Measurements from ENCODE around the gene FAM177A1. TPM values are rescaled to one million over a fixed set of nuclear protein-coding genes. Genes with fewer than 3 reads are reported as not detected.

The FAM177A1 gene
- total and polyA plus RNA-seq, 9 of the 15 experiments (the other 6 are each of a cell fraction or from before 2014, with no cell fraction given): 7.7 to 36.2 (median 29.9) TPM

DNA sequence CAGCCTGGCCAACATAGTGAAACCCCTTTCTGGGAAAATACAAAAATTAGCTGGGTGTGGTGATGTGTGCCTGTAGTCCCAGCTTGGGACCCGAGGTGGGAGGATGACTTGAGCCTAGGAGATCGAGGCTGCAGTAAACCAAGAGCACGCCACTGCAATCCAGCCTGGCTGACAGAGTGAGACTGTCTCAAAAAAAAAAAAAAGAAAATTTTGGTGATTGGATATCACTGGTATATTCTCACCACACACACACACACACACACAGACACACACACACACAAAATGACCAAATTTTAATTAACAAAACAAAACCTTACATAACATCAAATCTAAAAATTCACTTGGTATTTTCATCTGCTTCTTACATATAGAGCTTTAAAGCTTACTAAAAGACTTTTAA lies 3.4 kb upstream of the FAM177A1 start:
- H3K9me1 ChIP-seq (ENCODE audit: control insufficient read depth, insufficient read depth, low read length): no peaks in the 10 kb centered on the region
- ATAC-seq (no peak), FAIRE-seq (no peak), DNase-seq (ENCODE audit: extremely low read depth in 1 of 4, low spot score in 3 of 4) (no peak)
- ChIA-PET POLR2A (interaction anchor here (0.6 kb wide), 1 partner anchor 8 kb away, joined by 3 read pairs; no protein-coding TSS in a partner anchor), CTCF (ENCODE audit: low intra/inter-chr PET ratio) (no interaction called here)
- no peak overlapping the region for H3K4me2 ChIP-seq (ENCODE audit: insufficient read depth, low read length)
- H3K4me3 ChIP-seq: no peak overlapping the region
- H3K27ac ChIP-seq (ENCODE audit: extremely low read depth, low read depth, low read length): no peak overlapping the region
- WGBS (ENCODE audit: insufficient coverage, low coverage, missing lambda C conversion rate): 80% methylated on average over 1 of the region's 3 CpGs
- H3K36me3 ChIP-seq (ENCODE audit: control insufficient read depth, insufficient read depth, low read length): no peaks in the 10 kb centered on the region
- BruUV-seq (replicated peaks): no TSS peak
- intact Hi-C loops (cut with micrococcal nuclease) (loop anchor here (10.0 kb wide), 1 partner anchor 362 kb away; the partner anchor contains the start of gene NFKBIA), in situ Hi-C loops (cut with MboI) (no loop called here)
- H2AFZ ChIP-seq (ENCODE audit: low read depth, low read length): no peak overlapping the region
- no peak overlapping the region for H3K9ac ChIP-seq (ENCODE audit: insufficient read depth in 1 of 2, low read depth in 2 of 2, low read length in 2 of 2)
- peaks cover 0 to 6% of the 10 kb centered on the region in 2 experiments; a peak in 2 of 5 replicates for H3K4me1 ChIP-seq (replicated peaks in 1 of 2; ENCODE audit: control insufficient read depth in 2 of 2, insufficient read depth in 2 of 2, low read length in 2 of 2)
- H3K79me2 ChIP-seq (ENCODE audit: control insufficient read depth, insufficient read depth, low read length): peaks cover 13% of the 10 kb centered on the region
- H3K27me3 ChIP-seq (ENCODE audit: control insufficient read depth in 2 of 2, insufficient read depth in 2 of 2, low read length in 2 of 2): no peaks in the 10 kb centered on the region
- H3K9me3 ChIP-seq (replicated peaks; ENCODE audit: control insufficient read depth, insufficient read depth, low read depth, low read length): no peaks in the 10 kb centered on the region
- TF ChIP-seq ZNF436 (CRISPR knock-in tag; IDR thresholded peaks at IDR 0.05) (no peak), ZNF311 (CRISPR knock-in tag; IDR thresholded peaks at IDR 0.05) (no peak), PCBP1 (IDR thresholded peaks at IDR 0.05; ENCODE audit: low read depth, low read length, poor library complexity, severe bottlenecking) (no peak), MCM3 (IDR thresholded peaks at IDR 0.05) (no peak), ZFP30 (CRISPR knock-in tag; IDR thresholded peaks at IDR 0.05; ENCODE audit: borderline replicate concordance) (no peak), ESRRB (CRISPR knock-in tag; IDR thresholded peaks at IDR 0.05; ENCODE audit: borderline replicate concordance) (no peak), HLTF (IDR thresholded peaks at IDR 0.05) (no peak), FOXJ2 (tag; IDR thresholded peaks at IDR 0.05) (no peak), ZC3H11A (IDR thresholded peaks at IDR 0.05; ENCODE audit: low read depth, low read length) (no peak), C11orf30 (IDR thresholded peaks at IDR 0.05; ENCODE audit: low read depth) (no peak), CC2D1A (IDR thresholded peaks at IDR 0.05) (no peak), ZNF696 (CRISPR knock-in tag; conservative IDR thresholded peaks at IDR 0.05) (no peak), HNRNPLL (IDR thresholded peaks at IDR 0.05; ENCODE audit: low read depth, low read length, poor library complexity, severe bottlenecking) (no peak), STAT5B (CRISPR knock-in tag; IDR thresholded peaks at IDR 0.05) (no peak), NCOA4 (IDR thresholded peaks at IDR 0.05; ENCODE audit: partially characterized antibody) (no peak)
- TF ChIP-seq, protein P1, sequence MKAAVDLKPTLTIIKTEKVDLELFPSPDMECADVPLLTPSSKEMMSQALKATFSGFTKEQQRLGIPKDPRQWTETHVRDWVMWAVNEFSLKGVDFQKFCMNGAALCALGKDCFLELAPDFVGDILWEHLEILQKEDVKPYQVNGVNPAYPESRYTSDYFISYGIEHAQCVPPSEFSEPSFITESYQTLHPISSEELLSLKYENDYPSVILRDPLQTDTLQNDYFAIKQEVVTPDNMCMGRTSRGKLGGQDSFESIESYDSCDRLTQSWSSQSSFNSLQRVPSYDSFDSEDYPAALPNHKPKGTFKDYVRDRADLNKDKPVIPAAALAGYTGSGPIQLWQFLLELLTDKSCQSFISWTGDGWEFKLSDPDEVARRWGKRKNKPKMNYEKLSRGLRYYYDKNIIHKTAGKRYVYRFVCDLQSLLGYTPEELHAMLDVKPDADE (conservative IDR thresholded peaks at IDR 0.05; ENCODE audit: control insufficient read depth, low read depth, low read length): no peak
- TF ChIP-seq, protein P2, sequence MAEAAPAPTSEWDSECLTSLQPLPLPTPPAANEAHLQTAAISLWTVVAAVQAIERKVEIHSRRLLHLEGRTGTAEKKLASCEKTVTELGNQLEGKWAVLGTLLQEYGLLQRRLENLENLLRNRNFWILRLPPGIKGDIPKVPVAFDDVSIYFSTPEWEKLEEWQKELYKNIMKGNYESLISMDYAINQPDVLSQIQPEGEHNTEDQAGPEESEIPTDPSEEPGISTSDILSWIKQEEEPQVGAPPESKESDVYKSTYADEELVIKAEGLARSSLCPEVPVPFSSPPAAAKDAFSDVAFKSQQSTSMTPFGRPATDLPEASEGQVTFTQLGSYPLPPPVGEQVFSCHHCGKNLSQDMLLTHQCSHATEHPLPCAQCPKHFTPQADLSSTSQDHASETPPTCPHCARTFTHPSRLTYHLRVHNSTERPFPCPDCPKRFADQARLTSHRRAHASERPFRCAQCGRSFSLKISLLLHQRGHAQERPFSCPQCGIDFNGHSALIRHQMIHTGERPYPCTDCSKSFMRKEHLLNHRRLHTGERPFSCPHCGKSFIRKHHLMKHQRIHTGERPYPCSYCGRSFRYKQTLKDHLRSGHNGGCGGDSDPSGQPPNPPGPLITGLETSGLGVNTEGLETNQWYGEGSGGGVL (CRISPR knock-in tag; IDR thresholded peaks at IDR 0.05): no peak
- TF ChIP-seq, protein P3, sequence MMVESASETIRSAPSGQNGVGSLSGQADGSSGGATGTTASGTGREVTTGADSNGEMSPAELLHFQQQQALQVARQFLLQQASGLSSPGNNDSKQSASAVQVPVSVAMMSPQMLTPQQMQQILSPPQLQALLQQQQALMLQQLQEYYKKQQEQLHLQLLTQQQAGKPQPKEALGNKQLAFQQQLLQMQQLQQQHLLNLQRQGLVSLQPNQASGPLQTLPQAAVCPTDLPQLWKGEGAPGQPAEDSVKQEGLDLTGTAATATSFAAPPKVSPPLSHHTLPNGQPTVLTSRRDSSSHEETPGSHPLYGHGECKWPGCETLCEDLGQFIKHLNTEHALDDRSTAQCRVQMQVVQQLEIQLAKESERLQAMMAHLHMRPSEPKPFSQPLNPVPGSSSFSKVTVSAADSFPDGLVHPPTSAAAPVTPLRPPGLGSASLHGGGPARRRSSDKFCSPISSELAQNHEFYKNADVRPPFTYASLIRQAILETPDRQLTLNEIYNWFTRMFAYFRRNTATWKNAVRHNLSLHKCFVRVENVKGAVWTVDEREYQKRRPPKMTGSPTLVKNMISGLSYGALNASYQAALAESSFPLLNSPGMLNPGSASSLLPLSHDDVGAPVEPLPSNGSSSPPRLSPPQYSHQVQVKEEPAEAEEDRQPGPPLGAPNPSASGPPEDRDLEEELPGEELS (CRISPR knock-in tag; IDR thresholded peaks at IDR 0.05; ENCODE audit: borderline replicate concordance): no peak
- H4K20me1 ChIP-seq (replicated peaks; ENCODE audit: control insufficient read depth, insufficient read depth, low read length): no peaks in the 10 kb centered on the region

Measured in K562 (cell line).